SK-N-MC (cell line): ENCODE measurements around the gene DMWD.
"Not testable (repeated sequence)": the region's sequence is repeated elsewhere in the genome, so short reads cannot be mapped to it uniquely, and the experiment has no call there.

ENCODE experiments used
- DNase-seq: peaks from one replicate; pipeline ENCODE4 v3.0.0-alpha.2; 2011; ENCODE audit warnings: low read depth, low spot score
- H3K27ac ChIP-seq: fragments of 200-600 bp; sonication (generic); 2 replicates; pipeline ENCODE4 v1.5.1; 2016; ENCODE audit warnings: mixed run types
- H3K36me3 ChIP-seq: fragments of 200-600 bp; sonication (generic); 2 replicates; pipeline ENCODE4 v1.6.1; 2017; ENCODE audit warnings: antibody characterized with exemption, low read length, mixed read lengths; ENCODE audit not compliant: insufficient read depth
- H3K4me3 ChIP-seq: fragments of 200-600 bp; sonication (generic); 2 replicates; pipeline ENCODE4 v1.5.1; 2016
- H3K9ac ChIP-seq: fragments of 200-600 bp; sonication (generic); 2 replicates; pipeline ENCODE4 v1.8.0; 2017; ENCODE audit warnings: mixed run types, mixed read lengths; ENCODE audit not compliant: insufficient read length
- H3K9me3 ChIP-seq: fragments of 200-600 bp; sonication (generic); 2 replicates; pipeline ENCODE4 v1.6.1; 2017; ENCODE audit warnings: low read depth, mild to moderate bottlenecking, antibody characterized with exemption, low read length, moderate library complexity, mixed read lengths
- EZH2 ChIP-seq: fragments of 200-600 bp; sonication (generic); IDR thresholded peaks from one replicate; pipeline ENCODE4 v1.6.1; 2017; ENCODE audit warnings: antibody characterized with exemption
- FOXP2 ChIP-seq: optimal IDR thresholded peaks from 2 replicates; pipeline ENCODE3; 2011; ENCODE audit warnings: mild to moderate bottlenecking, moderate library complexity; ENCODE audit not compliant: insufficient read depth; ENCODE audit errors: extremely low read length, control extremely low read depth
- POLR2AphosphoS5 ChIP-seq: IDR thresholded peaks from 2 replicates; pipeline ENCODE4 v1.6.1; 2012; ENCODE audit warnings: mild to moderate bottlenecking, low read depth, low read length, borderline replicate concordance

DMWD gene

DNA sequence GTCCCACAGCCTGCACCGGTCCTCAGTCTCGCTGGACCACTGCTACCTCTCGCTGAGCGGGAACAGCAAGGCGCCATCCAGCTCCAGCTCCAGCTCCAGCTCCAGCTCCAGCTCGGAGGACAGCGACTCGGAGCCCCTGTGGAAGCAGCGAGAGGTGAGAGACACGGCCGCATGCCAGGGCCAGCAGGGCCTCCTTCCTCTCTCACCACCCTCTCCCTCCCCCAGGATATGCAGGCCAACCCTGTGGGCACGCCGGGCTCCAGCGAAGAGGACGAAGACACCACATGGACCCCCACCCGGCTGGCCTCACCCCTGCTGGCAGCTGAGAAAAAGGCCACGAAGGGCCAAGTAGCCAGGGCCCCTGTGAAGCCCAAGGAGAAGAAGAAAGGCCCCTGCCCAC, 30.9 kb downstream of the DMWD start:
- Histone ChIP-seq H3K27ac (no peak overlapping the region), H3K9ac (no peak overlapping the region)

GRCh38 chr19:45758921-45759320, 33.7 kb downstream of the DMWD start:
- Histone ChIP-seq H3K4me3 (no peak overlapping the region), H3K36me3 (no peaks in the 10 kb centered on the region), H3K9ac (no peak overlapping the region), H3K9me3 (no peaks in the 10 kb centered on the region), H3K27ac (no peak overlapping the region)
- no peak for DNase-seq
- TF ChIP-seq EZH2 (no peak), FOXP2 (no peak), POLR2AphosphoS5 (no peak)

More for the DNA sequence above, 30.9 kb downstream of the DMWD start:
- H3K36me3 ChIP-seq, result no peaks in the 10 kb centered on the region
- DNase-seq, result no peak
- no peaks in the 10 kb centered on the region for H3K9me3 ChIP-seq
- TF ChIP-seq FOXP2, result no peak
- TF ChIP-seq POLR2AphosphoS5, result no peak
- TF ChIP-seq EZH2, result no peak
- H3K4me3 ChIP-seq, result no peak overlapping the region

GRCh38 chr19:45757695-45758094, 35.0 kb downstream of the DMWD start:
- Histone ChIP-seq H3K27ac (no peak overlapping the region), H3K9me3 (no peaks in the 10 kb centered on the region), H3K36me3 (no peaks in the 10 kb centered on the region), H3K9ac (no peak overlapping the region), H3K4me3 (no peak overlapping the region)
- no peak for TF ChIP-seq POLR2AphosphoS5
- TF ChIP-seq FOXP2, result no peak
- TF ChIP-seq EZH2, result no peak
- DNase-seq, result no peak

DNA sequence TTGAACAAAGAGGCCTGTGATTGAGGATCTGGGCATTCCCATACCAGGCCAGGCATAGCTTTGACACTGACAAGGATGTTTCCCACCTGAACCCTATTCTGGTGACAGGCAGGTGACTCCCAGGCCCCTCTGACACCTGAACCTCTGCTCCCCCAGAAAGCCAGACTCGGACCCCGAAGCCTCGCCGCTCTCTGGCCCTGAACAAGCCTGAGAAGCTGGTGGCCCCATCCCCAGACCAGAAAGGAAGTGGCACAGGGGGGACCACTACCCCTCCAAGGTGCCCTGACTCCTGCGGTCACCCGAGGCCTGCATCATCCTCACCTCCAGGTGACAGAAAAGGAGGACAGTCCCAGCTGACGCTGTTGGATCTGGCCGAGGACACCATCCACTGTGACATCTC, 38.3 kb downstream of the DMWD start:
- Histone ChIP-seq H3K9ac (no peak overlapping the region), H3K9me3 (no peaks in the 10 kb centered on the region), H3K4me3 (no peak overlapping the region), H3K27ac (no peak overlapping the region), H3K36me3 (no peaks in the 10 kb centered on the region)
- TF ChIP-seq EZH2, result no peak
- no peak for TF ChIP-seq POLR2AphosphoS5
- TF ChIP-seq FOXP2, result no peak
- DNase-seq, result no peak

- no peaks in the 10 kb centered on the region for H3K9me3 ChIP-seq
- no peak overlapping the region for H3K9ac ChIP-seq
- no peak for DNase-seq
- no peak overlapping the region for H3K4me3 ChIP-seq
- no peak overlapping the region for H3K27ac ChIP-seq
- no peaks in the 10 kb centered on the region for H3K36me3 ChIP-seq
- TF ChIP-seq FOXP2 (no peak), POLR2AphosphoS5 (no peak), EZH2 (no peak)
Measured at GRCh38 chr19:45753548-45753947, 39.1 kb downstream of the DMWD start.

GRCh38 chr19:45752639-45753038, 40.0 kb downstream of the DMWD start:
- H3K4me3 ChIP-seq, result no peak overlapping the region
- TF ChIP-seq POLR2AphosphoS5, result no peak
- no peak for TF ChIP-seq EZH2
- TF ChIP-seq FOXP2, result no peak
- no peak overlapping the region for H3K27ac ChIP-seq
- DNase-seq, result no peak
- no peaks in the 10 kb centered on the region for H3K36me3 ChIP-seq
- H3K9me3 ChIP-seq, result no peaks in the 10 kb centered on the region
- no peak overlapping the region for H3K9ac ChIP-seq

- not testable (repeated sequence) for H3K9me3 ChIP-seq, H3K9ac ChIP-seq, H3K27ac ChIP-seq, DNase-seq, H3K4me3 ChIP-seq, H3K36me3 ChIP-seq
Measured at GRCh38 chr19:45751483-45751882, 41.2 kb downstream of the DMWD start.

DNA sequence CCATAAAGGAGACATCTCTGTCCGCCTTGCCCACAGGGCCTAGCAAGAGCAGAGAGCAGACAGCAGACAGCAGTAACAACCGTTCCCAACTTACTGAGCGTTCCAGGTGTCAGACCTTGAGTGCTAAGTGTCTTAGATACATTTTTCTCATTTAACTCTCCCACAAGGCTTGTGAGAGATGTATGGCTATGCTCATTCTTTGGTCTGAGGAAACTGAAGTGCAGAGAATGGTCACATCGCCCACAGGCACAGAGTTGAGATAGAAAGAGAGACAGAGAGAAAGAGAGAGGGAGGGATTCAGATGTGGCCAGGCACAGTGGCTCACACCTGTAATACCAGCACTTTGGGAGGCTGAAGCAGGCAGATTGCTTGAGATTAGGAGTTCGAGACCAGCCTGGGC, 45.1 kb downstream of the DMWD start:
- TF ChIP-seq POLR2AphosphoS5 (no peak), EZH2 (no peak), FOXP2 (no peak)
- no peak for DNase-seq
- Histone ChIP-seq H3K27ac (no peak overlapping the region), H3K36me3 (no peaks in the 10 kb centered on the region), H3K4me3 (no peak overlapping the region), H3K9ac (no peak overlapping the region), H3K9me3 (no peaks in the 10 kb centered on the region)

- DNase-seq, result no peak
- Histone ChIP-seq H3K9me3 (no peaks in the 10 kb centered on the region), H3K4me3 (no peak overlapping the region), H3K9ac (no peak overlapping the region), H3K36me3 (no peaks in the 10 kb centered on the region), H3K27ac (no peak overlapping the region)
- TF ChIP-seq FOXP2 (no peak), EZH2 (no peak), POLR2AphosphoS5 (no peak)
Measured at GRCh38 chr19:45746866-45747265, 45.8 kb downstream of the DMWD start.

DNA sequence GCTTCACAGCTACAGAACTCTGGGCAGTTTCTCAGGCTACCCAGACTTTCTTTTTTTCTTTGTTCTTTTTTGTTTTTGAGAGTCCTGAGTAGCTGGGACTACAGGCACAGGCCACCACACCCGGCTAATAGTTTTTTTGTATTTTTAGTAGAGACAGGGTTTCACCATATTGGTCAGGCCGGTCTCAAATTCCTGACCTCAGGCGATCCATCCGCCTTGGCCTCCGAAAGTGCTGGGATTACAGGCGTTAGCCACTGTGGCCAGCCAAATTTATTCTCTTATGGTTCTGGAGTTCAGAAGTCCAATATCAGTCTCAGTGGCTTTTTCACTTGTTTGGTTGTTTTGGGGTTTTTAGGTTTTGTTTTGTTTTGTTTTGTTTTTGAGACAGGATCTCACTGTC, 47.0 kb downstream of the DMWD start:
- H3K27ac ChIP-seq, result no peak overlapping the region
- no peak for DNase-seq
- no peaks in the 10 kb centered on the region for H3K36me3 ChIP-seq
- H3K4me3 ChIP-seq, result no peak overlapping the region
- H3K9me3 ChIP-seq, result no peaks in the 10 kb centered on the region
- TF ChIP-seq EZH2, result no peak
- no peak for TF ChIP-seq FOXP2
- no peak for TF ChIP-seq POLR2AphosphoS5
- no peak overlapping the region for H3K9ac ChIP-seq
